HFFc6 (cell line): ENCODE measurements around the gene HS3ST4. TPM values are rescaled to one million over a fixed set of nuclear protein-coding genes. Genes with fewer than 3 reads are reported as not detected.

Experiments
- DNase-seq: peaks from one replicate; pipeline ENCODE4 v3.0.0-alpha.2; 2018
- H3K27ac Mint-ChIP-seq: 2 replicates; pipeline ENCODE4 v1.8.0; 2020; ENCODE audit warnings: mild to moderate bottlenecking, mixed read lengths
- H3K27me3 Mint-ChIP-seq: 2 replicates; pipeline ENCODE4 v1.8.0; 2021; ENCODE audit warnings: mild to moderate bottlenecking, moderate library complexity, mixed read lengths; ENCODE audit not compliant: insufficient read depth
- H3K36me3 Mint-ChIP-seq: 2 replicates; pipeline ENCODE4 v1.8.0; 2021; ENCODE audit warnings: low read depth, mixed read lengths
- H3K4me1 Mint-ChIP-seq: 2 replicates; pipeline ENCODE4 v1.8.0; 2020; ENCODE audit warnings: low read depth, mixed read lengths
- H3K4me3 Mint-ChIP-seq: 2 replicates; pipeline ENCODE4 v1.8.0; 2020; ENCODE audit warnings: mild to moderate bottlenecking, moderate library complexity, mixed read lengths
- H3K9me3 Mint-ChIP-seq: 2 replicates; pipeline ENCODE4 v1.8.0; 2020; ENCODE audit warnings: mild to moderate bottlenecking, mixed read lengths
- CTCF ChIP-seq: fragments of 200-600 bp; sonication (generic); IDR thresholded peaks from 2 replicates; pipeline ENCODE4 v1.5.0; 2021; ENCODE audit warnings: antibody characterized with exemption, mild to moderate bottlenecking
- total RNA-seq, 6 experiments: library from RNA; stranded (reverse); fragmentation: NEBNext Ultra II Directional; extraction: Animal tissue kit (Norgen Biotek cat#: 25700); gene quantifications; 2 replicates in 1 of 6; 3 replicates in 5 of 6; pipeline ENCODE4 v1.2.3, GENCODE V29; 2021

HS3ST4 gene
- total RNA-seq, 6 experiments from 2014 or later = not detected

GRCh38 chr16:25817876-25818275, 126.1 kb downstream of the HS3ST4 start:
- TF ChIP-seq CTCF = no peak
- Mint-ChIP-seq H3K4me1 (no peaks in the 10 kb centered on the region), H3K4me3 (no peak overlapping the region), H3K36me3 (no peaks in the 10 kb centered on the region), H3K27me3 (peaks cover 3% of the 10 kb centered on the region), H3K9me3 (peaks cover 16% of the 10 kb centered on the region), H3K27ac (no peak overlapping the region)
- DNase-seq = no peak

GRCh38 chr16:25823891-25824290, 132.1 kb downstream of the HS3ST4 start:
- no peak overlapping the region for H3K27ac Mint-ChIP-seq

GRCh38 chr16:25827709-25828108, 135.9 kb downstream of the HS3ST4 start:
- H3K4me1 Mint-ChIP-seq = no peaks in the 10 kb centered on the region
- TF ChIP-seq CTCF = no peak
- H3K27ac Mint-ChIP-seq = no peak overlapping the region
- DNase-seq = no peak
- no peaks in the 10 kb centered on the region for H3K36me3 Mint-ChIP-seq
- no peak overlapping the region for H3K4me3 Mint-ChIP-seq
- no peaks in the 10 kb centered on the region for H3K9me3 Mint-ChIP-seq
- no peaks in the 10 kb centered on the region for H3K27me3 Mint-ChIP-seq

More at GRCh38 chr16:25823891-25824290, 132.1 kb downstream of the HS3ST4 start:
- Mint-ChIP-seq H3K27me3 (peaks cover 3% of the 10 kb centered on the region), H3K9me3 (peaks cover 11% of the 10 kb centered on the region), H3K4me3 (no peak overlapping the region), H3K36me3 (no peaks in the 10 kb centered on the region), H3K4me1 (no peaks in the 10 kb centered on the region)
- TF ChIP-seq CTCF = no peak
- DNase-seq = no peak

- no peaks in the 10 kb centered on the region for H3K27me3 Mint-ChIP-seq
- H3K9me3 Mint-ChIP-seq = no peaks in the 10 kb centered on the region
- H3K4me3 Mint-ChIP-seq = no peak overlapping the region
- no peaks in the 10 kb centered on the region for H3K4me1 Mint-ChIP-seq
- no peak overlapping the region for H3K27ac Mint-ChIP-seq
- no peaks in the 10 kb centered on the region for H3K36me3 Mint-ChIP-seq
- no peak for DNase-seq
- no peak for TF ChIP-seq CTCF
Measured at GRCh38 chr16:25828510-25828909, 136.8 kb downstream of the HS3ST4 start.

GRCh38 chr16:25832291-25832690, 140.5 kb downstream of the HS3ST4 start:
- Mint-ChIP-seq H3K27me3 (no peaks in the 10 kb centered on the region), H3K9me3 (no peaks in the 10 kb centered on the region), H3K4me3 (no peak overlapping the region), H3K27ac (no peak overlapping the region), H3K36me3 (no peaks in the 10 kb centered on the region), H3K4me1 (no peaks in the 10 kb centered on the region)
- DNase-seq = no peak
- no peak for TF ChIP-seq CTCF

GRCh38 chr16:25834101-25834500, 142.3 kb downstream of the HS3ST4 start:
- TF ChIP-seq CTCF = no peak
- no peak for DNase-seq
- peaks cover 5% of the 10 kb centered on the region; the same call in 1 of the 2 replicates for H3K4me1 Mint-ChIP-seq
- no peak overlapping the region for H3K4me3 Mint-ChIP-seq
- H3K27me3 Mint-ChIP-seq = no peaks in the 10 kb centered on the region; the same call in 1 of the 2 replicates
- H3K36me3 Mint-ChIP-seq = no peaks in the 10 kb centered on the region
- H3K9me3 Mint-ChIP-seq = no peaks in the 10 kb centered on the region
- no peak overlapping the region for H3K27ac Mint-ChIP-seq
